Measurements from ENCODE around the gene ARMH4. TPM values are rescaled to one million over a fixed set of nuclear protein-coding genes. Genes with fewer than 3 reads are reported as not detected.
"Not testable (repeated sequence)": the region's sequence is repeated elsewhere in the genome, so short reads cannot be mapped to it uniquely, and the experiment has no call there.

Gene ARMH4
- total RNA-seq, 4 donors from 2014 or later: 1.8 to 3.6 (median 2.8) TPM

DNA sequence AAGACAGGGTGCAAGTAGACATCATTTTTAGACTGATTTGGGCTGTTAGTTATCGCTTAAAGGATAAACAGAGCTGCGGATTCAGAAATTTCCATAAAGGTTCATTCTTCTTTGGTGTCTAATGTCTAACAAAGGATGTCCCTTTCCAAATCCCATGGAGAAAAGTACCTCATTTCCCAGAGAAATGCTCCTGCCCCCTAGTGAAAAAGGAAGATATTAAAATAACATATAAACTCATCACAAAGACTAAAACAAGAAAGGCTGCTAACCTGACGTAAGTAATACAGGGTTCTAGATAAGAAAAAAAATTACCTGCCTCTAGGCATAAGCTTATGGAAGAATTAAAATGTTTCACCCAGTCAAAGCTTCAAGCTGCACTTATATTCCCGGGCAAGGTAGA, 22.8 kb downstream of the ARMH4 start:
- no peak for DNase-seq (ENCODE audit: low spot score in 2 of 2)
- TF ChIP-seq POLR2A (IDR thresholded peaks at IDR 0.05): no peak
- TF ChIP-seq, protein P1, sequence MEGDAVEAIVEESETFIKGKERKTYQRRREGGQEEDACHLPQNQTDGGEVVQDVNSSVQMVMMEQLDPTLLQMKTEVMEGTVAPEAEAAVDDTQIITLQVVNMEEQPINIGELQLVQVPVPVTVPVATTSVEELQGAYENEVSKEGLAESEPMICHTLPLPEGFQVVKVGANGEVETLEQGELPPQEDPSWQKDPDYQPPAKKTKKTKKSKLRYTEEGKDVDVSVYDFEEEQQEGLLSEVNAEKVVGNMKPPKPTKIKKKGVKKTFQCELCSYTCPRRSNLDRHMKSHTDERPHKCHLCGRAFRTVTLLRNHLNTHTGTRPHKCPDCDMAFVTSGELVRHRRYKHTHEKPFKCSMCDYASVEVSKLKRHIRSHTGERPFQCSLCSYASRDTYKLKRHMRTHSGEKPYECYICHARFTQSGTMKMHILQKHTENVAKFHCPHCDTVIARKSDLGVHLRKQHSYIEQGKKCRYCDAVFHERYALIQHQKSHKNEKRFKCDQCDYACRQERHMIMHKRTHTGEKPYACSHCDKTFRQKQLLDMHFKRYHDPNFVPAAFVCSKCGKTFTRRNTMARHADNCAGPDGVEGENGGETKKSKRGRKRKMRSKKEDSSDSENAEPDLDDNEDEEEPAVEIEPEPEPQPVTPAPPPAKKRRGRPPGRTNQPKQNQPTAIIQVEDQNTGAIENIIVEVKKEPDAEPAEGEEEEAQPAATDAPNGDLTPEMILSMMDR (IDR thresholded peaks at IDR 0.05): no peak
- WGBS, 2 donors: 95 to 98% methylated on average over 4 of the region's 4 CpGs
- intact Hi-C loops (cut with DNase I; ENCODE audit: low total_unique reads): no loop called here
- no peak overlapping the region for H3K4me3 ChIP-seq (ENCODE audit: low read depth, poor library complexity, severe bottlenecking)

DNA sequence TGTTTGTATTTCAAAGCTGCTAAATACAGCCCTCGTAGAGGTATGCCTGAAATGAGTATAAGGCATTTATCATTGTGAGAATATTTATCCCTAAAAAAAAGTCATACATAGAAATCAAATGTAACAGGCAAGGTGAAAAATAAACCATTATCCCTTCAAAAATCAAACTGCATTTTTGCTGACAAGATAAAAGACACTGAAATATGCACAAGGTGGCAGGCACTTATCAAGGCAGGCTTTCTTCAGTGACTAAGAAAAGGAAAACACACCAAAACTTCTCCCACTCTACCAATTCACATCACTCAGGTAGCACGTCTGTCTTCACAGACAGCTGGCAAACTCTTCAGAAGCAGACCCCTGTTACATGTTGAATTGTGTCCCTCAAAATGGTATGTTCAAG, 23.6 kb downstream of the ARMH4 start:
- DNase-seq (ENCODE audit: low spot score in 2 of 2): no peak
- intact Hi-C loops (cut with DNase I; ENCODE audit: low total_unique reads): no loop called here
- 95 to 98% methylated on average over 2 of the region's 2 CpGs for WGBS, 2 donors
- TF ChIP-seq, protein P1 (IDR thresholded peaks at IDR 0.05): no peak
- no peak for TF ChIP-seq POLR2A (IDR thresholded peaks at IDR 0.05)
- H3K4me3 ChIP-seq (ENCODE audit: low read depth, poor library complexity, severe bottlenecking): no peak overlapping the region

DNA sequence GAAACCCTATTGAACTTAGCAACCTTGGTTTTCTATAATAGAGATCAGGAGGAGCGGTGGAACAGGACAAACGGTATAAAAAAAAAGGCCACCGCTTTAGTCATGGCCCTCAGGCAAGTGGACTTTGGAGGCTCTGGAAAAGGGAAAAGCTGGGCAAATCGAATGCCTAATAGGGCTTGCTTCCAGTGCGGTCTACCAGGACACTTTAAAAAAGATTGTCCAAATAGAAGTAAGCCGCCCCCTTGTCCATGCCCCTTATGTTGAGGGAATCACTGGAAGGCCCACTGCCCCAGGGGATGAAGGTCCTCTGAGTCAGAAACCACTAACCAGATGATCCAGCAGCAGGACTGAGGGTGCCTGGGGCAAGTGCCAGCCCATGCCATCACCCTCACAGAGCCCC, 29.5 kb downstream of the ARMH4 start:
- intact Hi-C loops (cut with DNase I; ENCODE audit: low total_unique reads); DNase-seq (ENCODE audit: low spot score in 2 of 2): not testable (repeated sequence)

DNA sequence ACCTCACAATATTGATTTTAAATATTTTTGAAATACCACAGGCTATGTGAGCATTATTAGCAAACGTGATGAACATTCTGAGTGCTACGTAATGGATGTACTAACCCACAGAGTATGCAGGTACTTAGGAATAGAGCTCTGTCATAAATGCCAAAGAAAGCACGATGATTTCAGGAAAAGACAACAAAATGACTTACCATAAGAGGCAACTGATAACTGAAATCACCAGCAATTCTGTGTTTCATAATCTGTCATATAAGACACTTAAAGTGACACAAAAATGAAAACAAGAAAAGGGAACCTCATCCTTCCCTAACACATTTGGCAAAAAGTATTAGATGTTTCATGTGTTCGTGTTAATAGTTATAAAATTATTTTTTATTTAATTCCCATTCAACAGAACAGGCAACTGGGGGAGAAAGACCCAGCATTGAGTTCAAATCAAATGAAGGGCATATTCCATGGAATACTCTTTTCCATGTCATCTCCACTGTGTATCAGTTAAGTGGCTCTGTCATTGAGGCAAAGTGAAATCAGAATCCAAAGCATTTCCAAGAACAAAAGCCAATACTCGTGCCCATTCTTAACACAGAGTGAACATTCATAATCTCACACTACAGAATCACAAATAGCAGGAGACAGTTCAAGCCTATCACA, 30.4 kb downstream of the ARMH4 start:
- 76 to 95% methylated on average over 5 of the region's 5 CpGs for WGBS, 2 donors
- intact Hi-C loops (cut with DNase I; ENCODE audit: low total_unique reads): no loop called here
- DNase-seq (ENCODE audit: low spot score in 2 of 2): no peak
- no peak overlapping the region for H3K4me3 ChIP-seq (ENCODE audit: low read depth, poor library complexity, severe bottlenecking)
- TF ChIP-seq, protein P1 (IDR thresholded peaks at IDR 0.05): no peak
- no peak for TF ChIP-seq POLR2A (IDR thresholded peaks at IDR 0.05)

More for the DNA sequence above, 29.5 kb downstream of the ARMH4 start:
- not testable (repeated sequence) for H3K4me3 ChIP-seq (ENCODE audit: low read depth, poor library complexity, severe bottlenecking)
- 93% methylated on average over 6 of the region's 6 CpGs for WGBS, 2 donors

DNA sequence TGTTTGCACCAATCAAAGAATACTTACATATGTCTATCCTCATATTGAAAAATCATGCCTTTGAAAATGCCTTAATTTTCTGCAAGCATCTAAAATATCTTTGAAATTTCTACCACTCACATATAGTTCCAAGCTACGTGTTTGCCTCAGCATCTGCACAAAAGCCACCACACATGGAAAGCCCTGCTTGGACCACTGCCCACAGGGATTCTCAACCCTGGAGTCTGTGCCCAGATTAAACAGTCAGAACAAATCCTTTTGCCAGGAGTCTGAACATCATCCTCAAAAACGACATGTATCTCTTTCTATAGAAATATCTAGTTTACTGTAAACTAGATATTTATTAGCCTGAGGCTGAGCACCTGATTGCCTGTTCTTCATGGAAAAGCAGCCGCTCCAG, 32.6 kb downstream of the ARMH4 start:
- 54 to 56% methylated on average over 3 of the region's 3 CpGs for WGBS, 2 donors
- no peak for DNase-seq (ENCODE audit: low spot score in 2 of 2)
- TF ChIP-seq POLR2A (IDR thresholded peaks at IDR 0.05): no peak
- TF ChIP-seq, protein P1 (IDR thresholded peaks at IDR 0.05): no peak
- no peak overlapping the region for H3K4me3 ChIP-seq (ENCODE audit: low read depth, poor library complexity, severe bottlenecking)
- intact Hi-C loops (cut with DNase I; ENCODE audit: low total_unique reads): no loop called here

DNA sequence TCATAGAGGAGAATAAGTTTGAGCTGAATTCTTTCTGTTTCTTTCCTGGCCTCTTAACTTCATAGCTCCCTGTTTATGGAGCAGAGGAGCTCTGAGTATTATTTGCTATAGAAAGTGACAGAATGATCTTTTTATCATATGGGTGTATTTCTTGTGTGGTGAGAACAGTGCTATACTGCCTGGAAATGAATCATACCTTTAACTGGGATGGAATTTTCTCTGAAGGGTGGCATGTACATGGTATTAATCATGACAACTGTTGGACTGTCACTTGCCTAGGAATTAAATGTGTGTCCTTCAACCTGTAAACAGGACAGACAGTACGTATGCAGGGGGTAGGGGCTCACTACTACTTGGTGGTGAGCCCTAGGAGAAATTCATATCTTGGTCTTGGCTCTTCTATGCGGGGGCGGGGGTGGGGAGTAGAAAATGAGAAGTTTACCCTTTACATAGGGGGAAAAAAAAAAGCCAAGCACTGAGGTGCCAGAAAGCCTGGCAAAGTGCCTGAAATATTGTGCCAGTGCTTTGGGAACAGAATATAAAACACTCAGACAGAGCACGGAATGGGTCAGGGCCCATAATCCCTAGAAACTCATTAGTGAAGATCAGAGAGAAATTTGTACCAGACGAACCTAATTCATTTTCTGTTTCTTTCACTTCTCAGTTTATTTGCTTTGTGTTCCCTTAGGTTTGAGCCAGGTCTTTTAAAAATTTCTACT, 33.8 kb downstream of the ARMH4 start:
- no peak overlapping the region for H3K4me3 ChIP-seq (ENCODE audit: low read depth, poor library complexity, severe bottlenecking)

More for the DNA sequence above, 33.8 kb downstream of the ARMH4 start:
- 80 to 81% methylated on average over 5 of the region's 5 CpGs for WGBS, 2 donors
- no peak for TF ChIP-seq POLR2A (IDR thresholded peaks at IDR 0.05)
- TF ChIP-seq, protein P1 (IDR thresholded peaks at IDR 0.05): no peak
- intact Hi-C loops (cut with DNase I; ENCODE audit: low total_unique reads): no loop called here
- no peak for DNase-seq (ENCODE audit: low spot score in 2 of 2)
